Left renal cortex interstitium (tissue), 4 donors: Measurements from ENCODE around the gene TGFB2. TPM values are rescaled to one million over a fixed set of nuclear protein-coding genes. Genes with fewer than 3 reads are reported as not detected.

Experiments
- DNase-seq, 4 donors: peaks; one replicate each; pipeline ENCODE4 v3.0.0-alpha.2; 2013; ENCODE audit warnings: low read depth in 4 of 4, low spot score in 2 of 4, missing footprints in 1 of 4
- polyA plus RNA-seq, 4 donors: library from polyadenylated mRNA; unstranded; fragments of 120-200 nt; gene quantifications; one replicate each; pipeline ENCODE4 v1.2.1, GENCODE V29; 2013; ENCODE audit not compliant: insufficient read length in 4 of 4

TGFB2 gene
- polyA plus RNA-seq, 4 donors, result 10.3 to 18.3 (median 13.5) TPM

GRCh38 chr1:218479436-218480115 is 134.4 kb downstream of the TGFB2 start:
- no peak for DNase-seq

GRCh38 chr1:218480137-218480536 is 135.0 kb downstream of the TGFB2 start:
- DNase-seq, result no peak

DNA sequence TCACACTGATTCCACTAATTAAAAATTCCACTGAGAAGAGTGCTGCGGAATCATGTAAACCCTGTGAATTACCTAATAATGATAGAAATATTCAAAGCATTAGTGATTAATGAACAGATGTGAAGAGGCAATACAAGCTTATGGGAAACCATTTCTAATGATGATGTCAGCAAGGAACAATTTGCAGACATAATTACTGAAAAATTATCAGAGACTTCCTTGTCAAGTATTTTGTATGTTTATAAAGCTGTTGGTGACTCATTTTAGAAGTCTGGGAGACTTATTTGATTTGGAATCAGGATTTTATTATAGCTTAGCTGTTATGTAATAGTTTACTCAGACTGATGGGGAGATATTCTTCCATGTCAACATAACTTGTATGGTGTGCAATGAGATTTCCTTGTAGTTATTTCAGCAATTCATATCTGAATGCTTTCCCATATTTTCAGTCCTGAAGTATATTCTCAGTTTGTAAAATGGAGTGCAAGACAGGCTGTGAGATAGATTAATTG is 135.5 kb downstream of the TGFB2 start:
- no peak for DNase-seq

DNA sequence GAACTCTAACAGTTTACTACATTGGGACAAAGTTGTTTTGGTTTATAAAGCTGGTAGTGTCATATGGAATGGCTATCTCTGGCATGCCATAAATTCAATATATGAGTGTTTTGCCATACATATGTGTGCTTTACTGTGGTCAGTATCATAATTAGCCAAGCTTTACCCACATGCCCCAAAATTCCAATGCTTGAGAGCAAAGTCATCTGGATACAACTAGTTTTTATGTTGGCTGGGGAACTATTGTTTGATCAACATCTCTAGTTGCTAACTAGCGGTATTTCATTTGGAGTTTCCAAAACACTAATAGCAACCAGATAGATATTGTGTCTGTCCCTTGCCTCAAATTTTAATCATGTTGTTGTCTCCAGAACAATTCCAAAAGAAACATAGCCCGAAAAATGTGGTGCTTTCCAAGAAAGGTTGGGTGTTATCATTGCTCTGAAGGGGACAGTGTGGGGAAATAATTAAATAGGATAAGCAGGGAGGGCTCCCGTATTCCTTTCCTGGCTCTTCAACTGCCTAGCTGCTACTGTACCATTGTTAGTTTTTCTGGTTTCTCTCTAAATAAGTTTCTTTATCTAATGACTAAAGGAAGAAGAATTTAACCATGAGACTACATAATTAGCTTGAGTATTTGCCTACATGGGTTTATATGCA is 136.1 kb downstream of the TGFB2 start:
- DNase-seq, result no peak

DNA sequence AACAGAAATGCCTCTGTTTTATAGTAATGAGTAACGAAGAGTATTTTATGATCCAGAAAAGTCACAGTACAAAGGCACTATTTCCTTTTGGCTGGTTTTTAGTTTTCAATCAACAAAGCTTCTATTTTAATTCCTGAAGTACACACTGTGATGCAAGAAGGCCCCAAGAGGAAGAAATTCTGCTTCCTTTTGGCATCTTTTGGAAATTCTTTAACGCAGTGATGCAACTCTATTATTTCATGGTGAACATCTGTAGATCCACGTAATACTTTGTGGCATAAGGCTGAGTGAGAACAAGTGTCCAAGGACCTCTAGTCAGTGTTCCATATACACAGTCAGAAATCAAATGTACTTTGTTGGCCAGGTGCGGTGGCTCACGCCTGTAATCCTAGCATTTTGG is 137.5 kb downstream of the TGFB2 start:
- no peak for DNase-seq

- DNase-seq, result no peak
Measured at GRCh38 chr1:218485241-218485928, 140.2 kb downstream of the TGFB2 start.

DNA sequence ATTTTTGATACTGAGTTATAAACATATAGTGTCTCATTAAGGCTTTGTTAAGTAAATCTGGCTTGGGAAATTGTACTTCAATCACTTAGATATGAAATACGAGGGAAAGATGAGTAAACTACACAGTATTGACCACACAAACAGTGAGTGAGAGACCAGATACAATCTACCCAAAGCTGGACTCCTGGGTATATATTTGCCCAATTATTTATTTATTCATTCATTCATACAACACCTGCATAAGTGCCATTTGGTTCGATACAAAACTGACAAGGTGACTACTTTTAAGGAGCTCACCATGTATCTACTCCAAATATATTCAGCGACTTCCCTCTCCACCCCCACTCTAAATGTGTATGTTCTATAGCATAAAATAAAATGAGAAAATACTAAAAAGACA is 143.4 kb downstream of the TGFB2 start:
- DNase-seq, result no peak

DNA sequence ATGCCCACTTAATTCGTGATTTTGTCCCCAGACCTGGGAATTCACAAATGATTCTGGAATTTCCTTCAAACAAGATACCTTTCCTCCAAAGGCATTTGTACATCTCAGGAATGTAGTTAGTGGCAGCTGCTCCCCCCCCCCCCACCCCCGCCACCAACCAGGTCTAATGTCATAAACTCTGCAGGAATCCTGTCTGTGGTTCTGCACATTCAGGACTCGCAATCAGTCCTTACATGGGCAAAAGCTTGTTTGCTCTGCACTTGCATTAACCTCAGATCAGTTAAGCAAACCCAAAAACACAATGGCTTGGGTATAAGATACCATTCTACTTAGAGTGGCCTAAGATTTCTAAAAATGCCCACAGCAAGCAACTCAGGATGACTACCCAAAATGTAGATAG is 143.8 kb downstream of the TGFB2 start:
- DNase-seq, result no peak

- DNase-seq, result no peak
Measured at GRCh38 chr1:218490406-218490922, 145.3 kb downstream of the TGFB2 start.

- no peak for DNase-seq
Measured at GRCh38 chr1:218492874-218493273, 147.7 kb downstream of the TGFB2 start.

DNA sequence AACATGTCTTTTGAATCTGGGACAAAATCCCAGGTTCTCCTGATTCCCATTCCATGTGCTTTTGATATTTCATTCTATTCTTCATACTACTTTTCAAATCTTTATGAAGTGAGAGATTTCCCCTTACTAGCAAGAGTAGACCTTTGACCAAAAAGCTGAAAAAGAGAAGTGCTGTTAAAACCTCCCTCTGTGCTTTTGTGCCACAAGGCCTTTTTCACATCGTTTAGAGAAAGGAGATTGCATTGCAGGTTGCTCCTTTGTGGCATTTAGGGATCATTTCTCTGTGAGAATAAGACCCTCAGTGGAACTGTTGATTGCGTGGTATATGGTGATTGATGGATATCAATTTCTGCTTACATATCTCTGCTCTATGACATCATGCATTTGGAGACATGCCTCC is 148.8 kb downstream of the TGFB2 start:
- DNase-seq, result no peak

Other genes starting within 250 kb of the TGFB2 start
- 10 to 100 TPM; 18.7 to 24.9 (median 22.0) TPM for gene RRP15, start 60.0 kb upstream of the TGFB2 start, polyA plus RNA-seq